Activated CD4-positive, alpha-beta memory T cell treated with anti-CD3 and anti-CD28 coated beads for 36 hours (primary cell): ENCODE measurements around the gene ZNF182. TPM values are rescaled to one million over a fixed set of nuclear protein-coding genes. Genes with fewer than 3 reads are reported as not detected.
"Not testable (repeated sequence)": the region's sequence is repeated elsewhere in the genome, so short reads cannot be mapped to it uniquely, and the experiment has no call there.

Source experiments
- CTCF ChIA-PET: fragments of 350-600 bp; sonication (Branson Sonifier 250); formaldehyde crosslinking; loops from one replicate; lab custom pipeline; 2021; ENCODE audit warnings: antibody characterized with exemption, inconsistent platforms; lab: Charles Lee
- POLR2A ChIA-PET: fragments of 350-600 bp; sonication (Branson Sonifier 250); formaldehyde crosslinking; loops from one replicate; lab custom pipeline; 2021; ENCODE audit warnings: antibody characterized with exemption; lab: Charles Lee
- DNase-seq: peaks from one replicate; pipeline ENCODE4 v3.0.0-alpha.2; 2020
- H3K27ac Mint-ChIP-seq: one replicate; pipeline ENCODE4 v1.8.0; 2021; ENCODE audit warnings: mixed read lengths
- H3K27me3 Mint-ChIP-seq: one replicate; pipeline ENCODE4 v1.8.0; 2021; ENCODE audit warnings: mixed read lengths
- H3K36me3 Mint-ChIP-seq: one replicate; pipeline ENCODE4 v1.8.0; 2021; ENCODE audit warnings: mixed read lengths
- H3K4me1 Mint-ChIP-seq: one replicate; pipeline ENCODE4 v1.8.0; 2021; ENCODE audit warnings: low read depth, mixed read lengths
- H3K4me3 Mint-ChIP-seq: one replicate; pipeline ENCODE4 v1.8.0; 2021; ENCODE audit warnings: mild to moderate bottlenecking, mixed read lengths
- H3K9me3 Mint-ChIP-seq: one replicate; pipeline ENCODE4 v1.8.0; 2021; ENCODE audit warnings: mixed read lengths
- intact Hi-C: fragments of 100-400 bp; cut with micrococcal nuclease; formaldehyde crosslinking; loops from one replicate; pipeline ENCODE4 v1.15.1; 2023
- total RNA-seq, 2 experiments: library from RNA; stranded (reverse); gene quantifications; one replicate each; pipeline ENCODE4 v1.2.3, GENCODE V29; 2021

ZNF182 gene
- total RNA-seq, 2 experiments from 2014 or later = 6.5 to 7.1 TPM

DNA sequence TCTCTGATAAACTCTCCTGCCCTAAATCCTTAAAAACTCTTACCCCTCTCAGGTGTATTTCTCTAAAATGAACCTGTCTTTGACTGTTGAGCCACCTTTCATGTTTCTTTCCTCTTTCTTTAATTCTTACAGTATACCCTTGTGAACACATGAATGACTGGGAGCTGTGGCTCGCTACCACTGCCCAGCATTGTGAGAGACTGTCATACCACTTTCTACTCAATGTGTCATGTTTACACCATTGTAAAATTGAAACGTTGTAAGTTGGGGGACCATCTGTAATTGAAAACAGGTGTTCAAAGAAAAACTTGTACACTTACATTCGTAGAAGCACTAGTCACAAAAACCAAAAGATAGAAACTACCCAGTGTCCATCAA, 66.9 kb downstream of the ZNF182 start:
- Mint-ChIP-seq H3K36me3 (no peaks in the 10 kb centered on the region), H3K4me3 (no peak overlapping the region), H3K27me3 (peaks cover 1% of the 10 kb centered on the region), H3K4me1 (peaks cover 7% of the 10 kb centered on the region), H3K27ac (no peak overlapping the region), H3K9me3 (no peaks in the 10 kb centered on the region)
- ChIA-PET POLR2A (no interaction called here), CTCF (no interaction called here)
- intact Hi-C loops = no loop called here
- no peak for DNase-seq

DNA sequence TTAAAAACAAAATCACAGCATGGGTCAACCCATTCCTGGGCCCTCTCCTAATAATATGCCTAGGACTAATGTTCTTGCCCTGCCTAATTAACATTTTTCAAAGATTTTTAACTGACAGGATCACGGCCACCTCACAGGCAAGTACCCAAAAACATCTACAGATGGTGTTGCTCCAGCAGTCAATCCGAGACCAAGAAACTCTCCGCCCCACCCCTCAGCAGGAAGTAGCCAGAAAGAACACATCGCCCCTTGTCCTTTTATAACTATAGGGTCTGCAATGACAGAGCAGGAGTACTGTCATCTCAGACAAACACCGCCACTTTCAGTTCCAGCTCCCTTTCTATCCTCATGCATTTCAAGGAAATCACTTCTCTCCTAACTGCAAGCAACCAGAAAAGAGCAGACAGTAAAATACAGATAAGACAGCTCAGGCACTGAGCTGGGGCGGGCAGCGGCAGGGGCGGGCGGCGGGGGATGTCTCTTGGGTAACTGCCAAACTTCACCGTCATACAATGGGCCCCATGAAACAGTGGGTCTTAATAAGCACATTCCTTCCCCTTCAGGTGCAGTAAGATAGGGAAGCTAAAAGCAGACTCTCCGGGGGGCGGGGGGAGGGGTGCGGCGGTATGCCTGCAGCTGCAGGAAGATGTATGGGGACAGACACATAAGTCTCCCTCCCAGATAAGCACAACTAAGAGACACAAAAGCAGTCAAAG, 67.4 kb downstream of the ZNF182 start:
- Mint-ChIP-seq H3K36me3 (no peaks in the 10 kb centered on the region), H3K9me3 (no peaks in the 10 kb centered on the region), H3K27ac (no peak overlapping the region), H3K4me1 (peaks cover 7% of the 10 kb centered on the region), H3K27me3 (peaks cover 1% of the 10 kb centered on the region), H3K4me3 (peak overlapping the region; percentile 43)
- ChIA-PET CTCF (no interaction called here), POLR2A (no interaction called here)
- intact Hi-C loops = no loop called here
- peak; percentile 38 for DNase-seq

- Mint-ChIP-seq H3K27ac (no peak overlapping the region), H3K4me3 (no peak overlapping the region), H3K4me1 (peaks cover 7% of the 10 kb centered on the region), H3K36me3 (no peaks in the 10 kb centered on the region), H3K27me3 (peaks cover 1% of the 10 kb centered on the region), H3K9me3 (no peaks in the 10 kb centered on the region)
- DNase-seq = no peak
- ChIA-PET POLR2A (no interaction called here), CTCF (no interaction called here)
- intact Hi-C loops = no loop called here
Measured at GRCh38 chrX:47933946-47934345, 69.8 kb downstream of the ZNF182 start.

DNA sequence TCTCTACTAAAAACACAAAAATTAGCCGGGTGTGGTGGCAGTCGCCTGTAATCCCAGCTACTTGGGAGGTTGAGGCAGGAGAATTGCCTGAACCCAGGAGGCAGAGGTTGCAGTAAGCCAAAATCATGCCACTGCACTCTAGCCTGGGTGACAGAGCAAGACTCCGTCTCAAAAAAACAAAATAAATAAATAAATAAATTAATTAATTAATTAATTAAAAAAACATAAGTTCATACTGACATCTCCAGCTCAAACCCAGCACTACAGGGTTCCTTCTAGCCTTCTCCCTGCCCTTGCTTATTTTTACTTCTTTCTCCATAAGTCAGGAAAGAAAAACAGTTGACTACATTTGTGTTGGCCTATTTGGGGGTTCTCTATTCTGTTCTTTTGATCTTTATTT, 71.8 kb downstream of the ZNF182 start:
- H3K9me3 Mint-ChIP-seq, DNase-seq, H3K27me3 Mint-ChIP-seq, H3K36me3 Mint-ChIP-seq, CTCF ChIA-PET, H3K4me1 Mint-ChIP-seq, intact Hi-C loops, H3K4me3 Mint-ChIP-seq, H3K27ac Mint-ChIP-seq: not testable (repeated sequence)
- POLR2A ChIA-PET = interaction anchor here (0.6 kb wide), 1 partner anchor 497 kb away, joined by 3 read pairs; no protein-coding TSS in a partner anchor

GRCh38 chrX:47927212-47927611, 76.6 kb downstream of the ZNF182 start:
- H3K36me3 Mint-ChIP-seq = no peaks in the 10 kb centered on the region
- no peaks in the 10 kb centered on the region for H3K27me3 Mint-ChIP-seq
- intact Hi-C loops = no loop called here
- H3K4me1 Mint-ChIP-seq = no peaks in the 10 kb centered on the region
- CTCF ChIA-PET = no interaction called here
- POLR2A ChIA-PET = no interaction called here
- H3K9me3 Mint-ChIP-seq = no peaks in the 10 kb centered on the region
- no peak overlapping the region for H3K4me3 Mint-ChIP-seq
- no peak for DNase-seq
- no peak overlapping the region for H3K27ac Mint-ChIP-seq

Other genes starting within 250 kb of the ZNF182 start
- gene ZNF81, start 167.1 kb downstream of the ZNF182 start, total RNA-seq = 1 to 10 TPM; 6.0 to 7.2 TPM
- not detected for gene SPACA5, start 3.0 kb upstream of the ZNF182 start, total RNA-seq
- gene ZNF630, start 67.7 kb upstream of the ZNF182 start, total RNA-seq = 1 to 10 TPM; 1.5 to 2.4 TPM
- gene SPACA5B, start 126.6 kb upstream of the ZNF182 start, total RNA-seq = not detected
- gene SSX5, start 192.8 kb upstream of the ZNF182 start, total RNA-seq = not detected